AG09319 (cell line): ENCODE data around the gene STRIP1.

ENCODE experiments used
- DNase-seq: peaks from one replicate; pipeline ENCODE4 v3.0.0-alpha.2; 2010; ENCODE audit warnings: low read depth; ENCODE audit errors: extremely low read depth
- CTCF ChIP-seq: IDR thresholded peaks from 2 replicates; pipeline ENCODE4 v1.5.1; 2011; ENCODE audit warnings: low read depth, mild to moderate bottlenecking, inconsistent platforms, low read length, moderate library complexity

STRIP1 gene

GRCh38 chr1:110065841-110066240 is 31.4 kb downstream of the STRIP1 start:
- DNase-seq, result no peak

GRCh38 chr1:110067479-110067892 is 33.1 kb downstream of the STRIP1 start:
- no peak for DNase-seq
- no peak for TF ChIP-seq CTCF

More at GRCh38 chr1:110065841-110066240, 31.4 kb downstream of the STRIP1 start:
- no peak for TF ChIP-seq CTCF

GRCh38 chr1:110067893-110068645 is 33.6 kb downstream of the STRIP1 start:
- no peak for DNase-seq
- TF ChIP-seq CTCF, result no peak

GRCh38 chr1:110068646-110069403 is 34.4 kb downstream of the STRIP1 start:
- no peak for TF ChIP-seq CTCF
- DNase-seq, result no peak

- DNase-seq, result no peak
These were observed 35.2 kb downstream of the STRIP1 start for GRCh38 chr1:110069404-110070281.

GRCh38 chr1:110070282-110070669 is 35.9 kb downstream of the STRIP1 start:
- TF ChIP-seq CTCF, result no peak
- no peak for DNase-seq

More at GRCh38 chr1:110069404-110070281, 35.2 kb downstream of the STRIP1 start:
- no peak for TF ChIP-seq CTCF
